GM19455 (cell line): ENCODE measurements around the gene KLK7.

ENCODE experiments used
- ATAC-seq: cut with Tn5 transposase; IDR thresholded peaks from one replicate; pipeline ENCODE4 v1.9.1; 2021; ENCODE audit not compliant: unreplicated experiment

The KLK7 gene

DNA sequence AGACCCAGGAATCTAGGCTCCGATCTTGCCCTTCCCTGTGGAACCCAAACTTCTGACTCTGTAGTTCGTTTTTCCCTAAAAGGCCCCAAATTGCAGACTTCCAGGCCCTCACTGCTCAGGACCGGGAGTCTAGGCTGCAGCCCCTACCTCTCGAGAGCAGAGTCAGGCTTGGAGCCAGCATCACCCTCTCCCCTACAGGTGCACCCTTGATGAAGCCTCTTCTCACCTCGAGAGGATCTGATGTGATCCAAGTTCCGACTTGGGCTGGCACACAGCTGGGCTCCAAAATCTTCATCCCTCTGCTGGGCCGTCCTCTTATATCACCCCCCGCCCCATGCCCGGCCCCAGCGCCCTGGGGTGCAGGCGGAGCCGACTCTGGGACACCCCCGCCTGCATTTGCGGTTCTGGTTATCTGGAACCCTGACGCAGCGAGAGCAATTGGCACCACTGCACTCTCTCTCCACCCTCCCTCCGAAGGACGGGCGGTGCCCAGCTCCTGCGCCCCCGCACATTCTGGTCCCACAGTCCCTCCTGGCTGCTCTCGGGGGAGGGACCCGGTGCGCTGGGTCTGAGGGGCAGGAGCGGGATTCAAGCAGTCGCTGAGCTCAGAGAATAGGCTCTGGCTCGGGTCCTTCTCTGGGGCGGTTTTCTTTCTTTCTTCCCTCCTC is at the start of gene KLK7:
KLK7 (minus strand) TSS at position 293 of the 668 bp plus-strand sequence. CDS start 1,518 bp downstream, outside the sequence.
- no peak for ATAC-seq

DNA sequence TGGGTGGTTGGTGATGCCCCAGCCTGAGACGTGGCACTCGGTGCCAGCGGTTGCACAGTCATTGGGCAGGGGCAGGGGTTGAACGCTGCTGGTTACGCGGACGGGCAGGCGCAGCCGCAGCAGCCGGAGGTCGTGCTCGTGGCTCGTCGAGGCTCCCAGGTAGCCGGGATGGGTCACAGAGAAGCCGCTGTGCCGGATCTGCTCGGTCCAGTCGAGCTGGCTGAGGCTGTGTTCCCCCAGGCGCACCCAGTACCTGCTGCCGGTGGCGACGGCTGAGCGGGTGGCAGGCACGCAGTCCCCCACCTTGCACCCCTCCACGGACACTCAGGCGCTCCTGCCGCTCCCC is 48.1 kb upstream of the KLK7 start:
- ATAC-seq: no peak

DNA sequence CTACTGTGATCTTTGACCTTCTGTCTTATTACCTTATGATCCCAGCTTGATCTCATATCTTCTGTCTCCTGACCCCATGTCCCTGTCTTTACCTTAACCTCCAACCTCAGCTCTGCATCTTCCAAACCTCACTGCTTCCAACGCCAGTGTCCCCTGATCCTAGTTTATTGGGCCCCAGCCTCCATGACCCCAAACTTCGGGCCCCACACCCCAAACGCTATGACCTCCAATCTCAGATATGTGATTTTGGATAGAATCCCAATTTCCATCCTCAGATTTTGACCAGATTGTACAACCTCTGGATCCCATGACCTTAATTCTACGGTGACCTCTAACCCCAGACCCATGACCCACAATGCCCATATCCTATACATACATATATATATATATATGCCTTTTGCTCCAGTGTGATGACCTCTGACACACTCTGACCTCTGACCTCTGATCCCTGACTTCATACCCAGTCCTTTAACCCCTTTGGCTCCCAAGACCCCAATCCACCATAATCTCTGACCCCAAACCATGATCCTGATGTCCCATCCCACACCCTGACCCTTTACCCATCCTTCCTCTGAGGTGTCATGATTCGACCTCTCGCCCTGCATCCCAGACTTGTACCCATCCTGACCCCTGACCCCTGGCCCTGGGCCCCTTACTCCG is 47.6 kb upstream of the KLK7 start:
- ATAC-seq: no peak

- ATAC-seq: no peak
These were observed 46.9 kb upstream of the KLK7 start for GRCh38 chr19:51030631-51031030.

GRCh38 chr19:51029718-51030117 is 46.0 kb upstream of the KLK7 start:
- ATAC-seq: no peak

- no peak for ATAC-seq
These were observed 44.2 kb upstream of the KLK7 start for GRCh38 chr19:51027873-51028272.

DNA sequence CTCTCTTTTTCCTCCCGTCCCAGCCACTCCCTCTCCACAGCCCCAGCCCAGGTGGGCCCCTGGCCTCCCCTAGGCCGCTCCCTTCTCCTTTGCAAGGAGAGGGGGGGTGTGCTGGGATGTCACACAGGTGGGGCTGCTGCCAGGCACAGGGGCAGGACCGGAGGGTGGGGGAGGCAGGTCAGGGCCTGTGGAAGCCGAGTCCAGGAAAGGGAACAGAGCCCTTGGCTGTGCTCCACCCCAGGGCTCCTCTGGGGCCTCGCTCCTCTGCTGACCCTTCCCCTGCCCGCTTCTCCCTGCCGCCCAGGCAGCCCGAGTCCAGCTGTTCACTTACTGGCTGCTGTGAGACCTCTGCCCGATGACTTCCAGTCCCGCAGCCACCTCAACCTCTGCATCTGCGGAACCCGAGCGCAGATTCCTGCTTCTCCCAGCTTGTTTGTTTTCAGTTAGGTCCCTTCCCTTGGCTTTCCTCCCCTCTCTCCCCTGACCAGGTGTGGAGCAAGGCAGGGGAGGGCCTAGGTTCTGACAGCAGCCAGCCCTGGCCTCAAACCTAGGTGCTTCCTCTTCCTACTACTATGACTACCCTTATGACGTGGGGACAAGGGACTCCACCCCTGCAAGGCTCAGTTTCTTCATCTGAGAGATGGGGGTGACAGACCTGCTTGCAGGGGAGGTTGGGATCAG is 43.5 kb upstream of the KLK7 start:
- ATAC-seq: no peak

DNA sequence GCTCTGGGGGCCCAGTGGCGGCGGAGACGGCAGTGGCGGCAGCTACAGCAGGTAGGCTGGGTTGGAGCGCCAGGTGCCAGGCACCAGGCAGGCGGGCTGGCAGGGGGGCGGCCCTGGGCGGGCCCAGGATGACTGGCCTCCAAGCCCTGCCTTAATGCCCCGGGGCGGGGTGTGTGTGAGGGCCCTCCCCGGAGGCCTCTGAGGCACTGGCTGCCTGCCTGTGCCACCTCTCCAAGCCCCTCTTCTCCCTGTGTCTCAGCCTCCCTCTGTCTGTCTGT is 42.8 kb upstream of the KLK7 start, which contains the start of gene KLK11:
KLK11 (minus strand) TSS at position 63 of the 278 bp plus-strand sequence. CDS start 985 bp downstream, outside the sequence.
- ATAC-seq: no peak

GRCh38 chr19:51025809-51026553 is 42.3 kb upstream of the KLK7 start:
- ATAC-seq: no peak

DNA sequence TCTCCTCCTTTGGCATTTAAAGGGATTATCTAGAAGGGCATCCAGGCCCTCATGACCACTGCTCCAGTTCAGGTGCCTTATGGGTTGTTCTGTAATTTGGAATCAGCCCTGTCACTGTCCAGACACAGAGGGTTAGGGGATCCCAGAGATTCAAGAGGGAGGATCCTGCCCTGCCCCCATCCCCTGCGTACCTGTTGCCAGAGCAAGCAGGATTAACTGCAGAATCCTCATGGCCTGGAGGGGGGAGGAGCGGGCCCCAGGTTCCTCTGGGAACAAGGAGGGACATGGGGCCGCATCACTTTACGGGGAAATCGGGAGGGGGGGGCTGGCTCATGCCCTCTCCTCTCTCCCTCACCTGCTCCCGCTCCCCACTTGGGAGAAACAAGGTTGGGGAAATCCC is 41.7 kb upstream of the KLK7 start:
- no peak for ATAC-seq

DNA sequence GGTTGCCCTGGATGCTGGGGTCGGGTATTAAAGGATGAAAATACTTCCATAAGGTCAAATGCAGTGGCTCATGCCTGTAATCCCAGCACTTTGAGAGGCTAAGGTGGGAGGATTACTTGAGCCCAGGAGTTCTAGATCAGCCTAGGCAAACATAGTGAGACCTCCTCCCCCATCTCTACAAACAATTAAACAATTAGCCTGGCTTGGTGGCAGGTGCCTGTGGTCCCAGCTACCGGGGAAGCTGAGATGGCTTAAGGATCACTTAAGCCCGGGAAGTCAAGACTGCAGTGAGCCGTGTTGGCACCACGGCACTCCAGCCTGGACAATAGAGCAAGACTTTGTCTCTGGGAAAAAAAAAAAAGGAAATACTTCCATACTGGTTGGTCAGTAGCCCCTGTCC is 41.2 kb upstream of the KLK7 start:
- no peak for ATAC-seq

DNA sequence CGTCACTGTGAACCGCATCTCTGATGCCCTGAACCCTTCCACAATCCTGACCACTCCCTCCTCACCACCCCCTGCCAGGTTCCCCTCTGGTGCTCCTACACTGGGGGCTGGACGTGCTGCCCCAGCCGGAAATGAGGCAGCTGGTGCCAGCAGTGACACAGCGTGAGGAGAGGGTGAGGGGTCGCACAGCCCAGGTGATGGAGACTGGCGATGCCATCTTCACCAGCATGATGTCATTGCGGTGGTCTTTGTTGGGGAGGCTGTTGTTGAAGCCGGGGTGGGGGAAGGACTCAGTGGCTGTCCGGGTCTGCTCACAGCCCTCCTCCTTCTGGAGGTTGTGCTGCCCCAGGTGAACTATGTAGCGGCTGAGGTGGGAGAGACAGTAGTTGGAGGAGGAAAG is 40.2 kb upstream of the KLK7 start:
- no peak for ATAC-seq

- no peak for ATAC-seq
These were observed 38.8 kb upstream of the KLK7 start for GRCh38 chr19:51022526-51022925.

- ATAC-seq: no peak
These were observed 37.4 kb upstream of the KLK7 start for GRCh38 chr19:51020988-51021651.

DNA sequence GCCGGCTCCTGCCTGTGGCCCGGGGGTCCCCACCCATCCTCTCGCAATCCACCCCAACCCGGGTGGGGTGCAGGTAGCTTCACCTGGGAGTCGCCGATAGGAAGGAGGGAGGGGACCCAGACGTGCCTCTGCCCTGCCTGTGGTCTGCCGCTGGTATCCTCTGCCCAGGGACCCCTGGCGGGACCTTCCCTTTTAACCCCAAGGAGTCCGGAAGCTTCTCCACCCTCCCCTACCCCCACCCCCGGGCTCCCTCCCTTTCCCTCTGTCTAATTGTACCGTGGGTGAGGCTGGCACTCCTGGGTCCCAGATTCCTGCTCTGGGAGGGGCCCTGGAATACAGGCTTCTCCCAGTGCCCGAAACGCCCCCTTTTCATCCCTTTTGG is 35.8 kb upstream of the KLK7 start, which contains the start of gene KLK10:
KLK10 (minus strand) TSS at position 166 of the 382 bp plus-strand sequence. CDS start 579 bp downstream, outside the sequence.
- no peak for ATAC-seq

GRCh38 chr19:51018745-51019543 is 35.2 kb upstream of the KLK7 start:
- ATAC-seq: no peak

DNA sequence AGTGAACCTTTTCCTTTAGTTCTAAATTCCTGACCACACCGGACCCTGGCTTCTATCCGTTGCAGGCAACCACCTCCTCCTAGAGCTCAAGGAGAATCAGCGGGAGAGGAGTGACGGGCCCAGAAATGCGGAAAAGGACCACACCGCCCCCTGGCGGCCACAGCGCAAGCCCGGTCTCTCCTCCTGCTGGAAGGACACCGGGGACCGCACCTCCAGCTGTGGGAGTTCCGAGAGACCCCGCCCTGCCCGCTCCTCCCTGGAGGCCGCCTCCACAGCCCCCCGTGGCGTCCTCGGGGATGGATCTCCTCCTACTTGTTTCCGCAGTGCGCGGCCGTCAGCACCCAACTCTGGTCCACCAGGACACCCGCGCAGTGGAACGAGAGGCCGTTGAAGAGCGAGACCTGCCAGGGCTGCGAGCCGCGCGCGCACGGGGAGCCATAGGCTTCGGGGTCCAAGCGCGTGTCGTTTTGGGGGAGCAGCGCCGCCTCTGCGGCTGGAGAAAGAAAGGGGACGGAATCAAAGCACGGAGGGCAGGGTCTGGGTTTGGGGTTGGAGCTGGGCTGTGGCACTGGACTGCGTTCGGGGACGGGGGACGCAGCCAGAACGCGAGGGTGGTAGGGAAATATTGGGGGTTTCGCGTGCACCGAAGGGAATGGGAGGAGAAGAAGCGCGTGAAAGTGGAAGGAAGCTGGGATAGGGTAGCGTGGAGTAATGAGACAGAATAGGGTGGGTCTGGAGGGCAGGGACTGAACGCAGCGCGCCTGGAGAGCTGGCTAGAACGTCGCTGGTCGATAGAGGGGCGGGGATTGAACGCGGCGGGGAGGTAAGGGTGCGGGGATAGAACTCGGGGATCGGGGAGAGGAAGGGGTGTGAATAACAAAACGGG is 33.3 kb upstream of the KLK7 start:
- no peak for ATAC-seq

DNA sequence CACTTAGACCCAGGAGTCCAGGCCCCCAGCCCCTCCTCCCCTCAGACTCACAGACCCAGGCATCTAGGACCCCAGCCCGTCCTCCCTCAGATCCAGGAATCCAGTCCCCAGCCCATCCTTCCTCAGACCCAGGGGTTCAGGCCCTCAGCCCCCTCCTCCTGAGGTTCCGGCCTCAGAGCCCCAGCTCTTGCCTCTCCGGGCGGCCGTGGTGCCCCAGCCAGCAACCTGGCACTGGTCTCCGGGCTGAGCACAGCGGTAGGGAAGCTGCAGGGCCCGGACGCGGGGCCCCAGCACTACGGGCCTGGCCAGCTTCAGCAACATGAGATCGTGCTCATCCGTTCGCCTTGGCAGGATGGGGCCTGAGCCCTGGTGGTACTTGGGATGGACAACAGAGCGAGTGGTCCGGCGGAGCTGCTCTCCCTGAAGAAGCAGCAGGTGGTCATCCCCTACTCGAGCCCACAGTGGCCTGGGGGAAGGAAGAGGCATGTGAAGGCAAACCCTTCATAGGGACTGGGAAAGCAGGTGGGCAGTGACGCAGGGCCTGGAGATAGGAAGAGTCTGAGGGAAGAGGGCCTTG is 32.1 kb upstream of the KLK7 start:
- ATAC-seq: no peak

- no peak for ATAC-seq
These were observed 30.5 kb upstream of the KLK7 start for GRCh38 chr19:51014242-51014641.
